Germinal center (tissue), 1 donor: ENCODE results near the gene RALGPS1.
"Not testable (repeated sequence)": the region's sequence is repeated elsewhere in the genome, so short reads cannot be mapped to it uniquely, and the experiment has no call there.

Experiments
- DNase-seq: peaks from one replicate; pipeline ENCODE4 v3.0.0; 2012; ENCODE audit warnings: mixed read lengths, low spot score

Gene RALGPS1

DNA sequence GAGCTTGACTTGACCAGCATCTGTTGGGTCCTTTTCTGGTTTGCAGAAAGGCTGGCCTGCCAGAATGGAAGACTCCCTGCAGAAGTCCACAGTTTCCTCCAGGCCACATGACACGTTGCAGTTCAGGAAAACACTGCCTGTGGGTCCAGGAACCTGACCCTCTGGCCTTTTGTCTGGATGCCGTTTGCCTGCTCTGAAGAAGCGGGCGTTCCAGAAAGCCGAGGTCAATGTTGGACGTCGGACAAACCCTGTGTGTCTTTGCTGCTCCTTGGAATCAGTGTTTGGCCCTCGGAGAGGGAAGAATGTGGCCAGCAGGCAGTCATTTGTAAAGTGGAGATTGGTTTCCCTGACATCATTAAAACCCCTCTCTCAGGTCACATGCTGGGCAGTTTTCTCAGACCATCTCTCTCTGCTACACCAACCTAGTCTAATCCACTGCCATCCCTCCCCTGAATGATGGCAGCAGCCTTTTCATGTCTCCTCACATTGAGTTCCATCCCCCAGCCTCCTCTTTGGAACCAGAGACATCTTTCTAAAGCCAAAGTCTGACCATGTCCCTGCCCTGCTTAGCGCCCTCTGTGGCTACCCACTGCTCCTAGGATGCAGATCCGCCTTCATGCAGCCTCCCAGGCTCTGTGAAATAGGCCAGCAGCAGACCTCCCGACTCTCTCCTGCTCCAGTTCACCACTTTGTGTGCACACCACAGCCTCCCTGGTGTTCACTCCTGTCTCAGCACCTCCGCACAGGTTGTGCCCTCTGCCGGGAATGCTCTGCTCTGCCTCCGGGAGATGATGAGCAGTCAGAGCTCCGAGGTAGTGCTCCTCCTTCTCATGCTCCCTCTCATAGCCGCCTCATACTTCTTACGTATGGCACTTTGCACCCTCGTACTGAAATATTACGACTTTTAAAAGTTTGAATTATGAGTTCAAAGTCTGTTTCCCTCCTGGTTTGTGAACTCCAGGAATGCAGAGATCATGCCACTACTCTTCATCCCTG, 75.6 kb downstream of the RALGPS1 start:
- DNase-seq, result no peak

- no peak for DNase-seq
Observed at GRCh38 chr9:126991183-126991582, 76.6 kb downstream of the RALGPS1 start.

- no peak for DNase-seq
Observed at GRCh38 chr9:126992427-126992826, 77.8 kb downstream of the RALGPS1 start.

DNA sequence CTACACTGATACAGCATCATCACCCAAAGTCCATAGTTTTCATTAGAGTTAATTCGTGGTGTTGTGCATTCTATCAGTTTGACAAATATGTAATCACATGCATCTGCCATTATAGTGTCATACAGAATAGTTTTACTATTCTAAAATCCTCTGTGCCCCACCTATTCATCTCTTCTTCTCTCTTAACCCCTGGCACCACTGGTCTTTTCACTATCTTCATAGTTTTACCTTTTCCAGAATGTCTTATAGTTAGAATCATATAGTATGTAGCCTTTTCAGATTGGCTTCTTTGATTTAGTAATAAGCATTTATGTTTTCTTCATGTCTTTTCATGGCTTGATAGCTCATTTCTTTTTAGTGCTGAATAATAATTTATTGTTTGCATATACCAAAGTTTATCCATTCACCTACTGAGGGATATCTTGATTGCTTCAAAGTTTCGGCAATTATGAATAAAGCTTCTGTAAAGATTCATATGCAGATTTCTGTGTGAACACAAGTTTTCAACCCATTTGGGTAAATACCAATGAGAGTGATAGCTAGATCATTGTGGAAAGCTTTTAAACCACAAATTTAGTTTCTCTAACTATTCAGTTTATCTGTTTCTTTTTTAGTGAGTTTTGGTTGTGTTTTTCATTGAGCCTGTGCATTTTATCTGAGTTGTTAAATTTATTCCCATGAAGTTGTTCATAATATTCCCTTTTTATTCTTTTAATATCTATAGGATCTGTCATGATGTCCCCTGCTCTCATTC, 84.9 kb downstream of the RALGPS1 start:
- no peak for DNase-seq

GRCh38 chr9:127004946-127005769, 90.6 kb downstream of the RALGPS1 start:
- DNase-seq, result no peak

DNA sequence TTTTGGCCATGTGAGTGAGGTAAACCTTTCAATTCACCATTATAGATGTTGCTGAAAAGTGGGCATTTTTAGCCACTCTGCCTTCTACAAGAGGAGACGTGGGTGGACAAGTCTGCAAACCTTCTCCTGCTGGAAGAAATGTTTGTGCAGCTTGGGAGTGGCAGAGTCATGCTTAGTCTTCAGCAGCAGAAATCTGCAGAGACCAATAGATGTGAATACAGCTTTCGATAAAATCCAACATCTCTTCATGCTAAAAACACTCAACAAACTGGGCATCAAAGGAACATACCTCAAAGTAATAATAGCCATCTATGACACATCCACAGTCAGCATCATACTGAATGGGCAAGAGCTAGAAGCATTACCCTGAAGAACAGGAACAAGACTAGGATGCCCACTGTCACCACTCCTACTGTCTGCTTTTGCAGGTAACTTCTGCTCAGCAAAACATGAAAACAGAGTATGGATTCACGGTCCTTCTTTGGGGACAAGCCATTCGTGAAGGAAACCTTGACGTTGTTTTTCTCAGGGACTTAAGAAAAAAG, 91.3 kb downstream of the RALGPS1 start:
- DNase-seq, result no peak

GRCh38 chr9:127007638-127008037, 93.1 kb downstream of the RALGPS1 start:
- no peak for DNase-seq

DNA sequence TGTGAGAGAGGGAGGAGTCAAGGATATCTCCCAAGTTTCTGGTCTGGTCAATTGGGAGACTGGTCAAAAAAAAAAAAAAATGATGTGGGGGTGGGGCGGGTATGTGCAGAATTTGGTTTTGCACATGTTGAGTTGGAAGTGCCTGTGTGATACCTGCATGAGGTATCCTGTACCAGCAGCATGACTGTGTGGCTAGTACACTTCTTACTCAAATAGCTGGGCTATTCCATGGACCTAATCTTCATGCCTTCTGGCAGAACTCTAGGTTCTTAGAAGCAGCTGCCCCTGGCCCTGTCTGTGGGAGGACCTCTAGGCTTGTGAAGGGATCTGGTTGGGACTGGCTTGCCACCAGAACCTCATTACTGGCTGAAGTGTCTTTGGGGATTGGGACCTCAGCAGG, 93.5 kb downstream of the RALGPS1 start:
- DNase-seq, result no peak

GRCh38 chr9:127011772-127012171, 97.2 kb downstream of the RALGPS1 start:
- DNase-seq, result no peak

DNA sequence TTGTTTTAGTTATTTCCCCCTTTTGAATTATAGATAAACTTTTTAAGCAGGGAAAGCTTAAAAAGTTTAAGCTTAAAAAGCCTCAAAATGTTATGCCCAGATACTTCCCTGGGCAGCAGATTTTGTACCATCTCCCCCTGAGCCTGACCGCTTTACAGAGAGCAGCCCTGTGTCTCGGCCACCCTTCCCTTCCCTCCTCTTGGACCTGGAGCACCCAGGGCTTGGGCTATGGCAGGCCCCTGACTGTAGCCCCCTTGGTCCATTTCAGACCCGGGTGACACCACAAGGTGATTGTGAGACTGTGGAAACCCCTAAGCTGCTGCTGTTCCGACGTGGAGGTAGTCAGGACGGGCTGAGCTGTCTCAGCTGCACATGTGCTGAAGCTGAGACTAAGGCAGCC, 97.7 kb downstream of the RALGPS1 start:
- no peak for DNase-seq

DNA sequence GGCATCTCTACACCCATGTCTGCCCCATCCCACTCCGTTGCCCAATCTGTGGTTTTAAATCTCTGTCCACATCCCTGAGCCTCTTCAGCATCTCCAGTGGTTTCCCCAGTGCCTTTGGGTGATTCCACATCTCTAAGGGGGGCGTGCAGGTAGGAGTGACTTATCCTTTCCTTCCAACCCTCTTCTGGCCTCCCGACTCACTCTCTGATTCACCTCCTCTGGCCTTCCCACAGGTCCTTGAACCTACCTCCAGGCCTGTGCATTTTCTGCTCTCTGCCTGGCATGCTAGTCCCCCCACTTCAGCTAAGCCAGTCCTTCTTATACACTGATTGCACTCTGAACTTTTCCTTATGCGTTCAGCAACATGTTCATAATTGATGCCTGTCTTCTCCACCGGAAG, 99.0 kb downstream of the RALGPS1 start:
- no peak for DNase-seq

- no peak for DNase-seq
Observed at GRCh38 chr9:127014216-127014909, 99.8 kb downstream of the RALGPS1 start.

GRCh38 chr9:127014910-127015540, 100.4 kb downstream of the RALGPS1 start:
- DNase-seq, result no peak

DNA sequence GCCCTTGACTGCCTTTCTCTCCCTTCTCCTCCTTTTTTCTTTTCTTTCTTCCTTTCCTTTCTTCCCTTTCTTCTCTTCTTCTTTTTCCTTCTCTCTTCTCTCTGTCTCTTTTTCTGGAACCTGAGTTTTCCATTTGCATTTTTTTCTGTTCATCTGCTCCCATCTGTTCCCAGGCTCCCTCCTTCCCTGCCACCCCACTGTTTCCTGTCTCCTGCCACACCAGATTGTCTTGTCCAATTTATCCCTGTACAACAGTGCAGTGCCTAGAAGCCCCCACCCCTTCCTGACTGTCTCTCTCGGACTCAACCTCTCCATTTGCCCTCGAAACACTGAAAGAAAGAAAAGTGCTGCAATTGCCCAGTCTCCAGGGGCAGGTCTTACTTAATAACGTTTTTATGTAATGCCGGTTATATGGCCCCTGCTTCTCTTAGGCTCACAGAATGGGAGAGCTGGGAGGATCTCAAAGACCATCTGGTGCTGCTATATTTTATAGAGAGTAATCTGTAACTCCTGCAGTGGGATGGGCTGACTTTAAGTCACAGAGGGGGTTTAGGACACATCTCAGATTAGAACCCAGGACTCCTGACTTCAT, 101.4 kb downstream of the RALGPS1 start:
- DNase-seq, result no peak

DNA sequence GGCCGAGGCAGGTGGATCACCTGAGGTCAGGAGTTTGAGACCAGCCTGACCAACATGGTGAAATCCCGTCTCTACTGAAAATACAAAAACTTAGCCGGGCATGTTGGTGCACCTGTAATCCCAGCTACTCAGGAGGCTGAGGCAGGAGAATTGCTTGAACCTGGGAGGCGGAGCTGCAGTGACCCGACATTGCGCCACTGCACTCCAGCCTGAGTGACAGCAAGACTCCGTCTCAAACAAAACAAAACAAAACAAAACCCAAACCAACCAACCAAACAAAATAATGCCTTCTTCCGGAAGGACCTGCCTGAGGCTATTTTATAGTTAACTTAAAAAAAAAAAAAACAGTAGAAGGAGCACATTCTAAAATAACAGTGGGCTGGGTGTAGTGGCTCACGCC, 103.4 kb downstream of the RALGPS1 start:
- not testable (repeated sequence) for DNase-seq

GRCh38 chr9:127018935-127019334, 104.4 kb downstream of the RALGPS1 start:
- DNase-seq, result no peak

GRCh38 chr9:127020036-127020801, 105.6 kb downstream of the RALGPS1 start:
- DNase-seq, result no peak

GRCh38 chr9:127020802-127021078, 106.2 kb downstream of the RALGPS1 start:
- no peak for DNase-seq

- no peak for DNase-seq
Observed at GRCh38 chr9:127021664-127022363, 107.2 kb downstream of the RALGPS1 start.
